Osteoblast (primary cell): Measurements from ENCODE around the gene ZNF224. TPM values are rescaled to one million over a fixed set of nuclear protein-coding genes. Genes with fewer than 3 reads are reported as not detected.

Source experiments
- DNase-seq: peaks from one replicate; pipeline ENCODE4 v3.0.0; 2011; ENCODE audit warnings: low spot score, mixed read lengths; ENCODE audit not compliant: insufficient read length; ENCODE audit errors: missing footprints
- H2AFZ ChIP-seq: 2 replicates; pipeline ENCODE4 v1.6.0; 2011; ENCODE audit warnings: mild to moderate bottlenecking, low read length
- H3K27ac ChIP-seq: 2 replicates; pipeline ENCODE4 v1.5.1; 2011; ENCODE audit warnings: mild to moderate bottlenecking, low read depth, low read length, moderate library complexity
- H3K27me3 ChIP-seq: 2 replicates; pipeline ENCODE4 v1.6.0; 2012; ENCODE audit warnings: mild to moderate bottlenecking, control low read depth, inconsistent platforms, low read length, moderate library complexity; ENCODE audit not compliant: insufficient read depth
- H3K36me3 ChIP-seq: 2 replicates; pipeline ENCODE4 v1.5.1; 2011; ENCODE audit warnings: mild to moderate bottlenecking, low read length, control low read depth, moderate library complexity; ENCODE audit not compliant: insufficient read depth
- H3K4me1 ChIP-seq: 2 replicates; pipeline ENCODE4 v1.5.1; 2011; ENCODE audit warnings: mild to moderate bottlenecking, low read length, control low read depth, moderate library complexity; ENCODE audit not compliant: insufficient read depth
- H3K4me2 ChIP-seq: 2 replicates; pipeline ENCODE4 v1.6.0; 2011; ENCODE audit warnings: mild to moderate bottlenecking, low read length; ENCODE audit not compliant: insufficient read depth
- H3K4me3 ChIP-seq: fragments of 200-600 bp; sonication (generic); 3 replicates; pipeline ENCODE4 v1.5.1; 2012; ENCODE audit warnings: mild to moderate bottlenecking, low read length, inconsistent platforms; ENCODE audit not compliant: insufficient read depth
- H3K79me2 ChIP-seq: 2 replicates; pipeline ENCODE4 v1.6.0; 2012; ENCODE audit warnings: mild to moderate bottlenecking, low read length, control low read depth, inconsistent platforms; ENCODE audit not compliant: insufficient read depth
- H3K9me3 ChIP-seq: 2 replicates; pipeline ENCODE4 v1.5.1; 2011; ENCODE audit warnings: low read depth, low read length, control low read depth
- H4K20me1 ChIP-seq: 2 replicates; pipeline ENCODE4 v1.6.0; 2012; ENCODE audit warnings: mild to moderate bottlenecking, low read length, control low read depth; ENCODE audit not compliant: insufficient read depth
- total RNA-seq: library from RNA; depleted of rRNA; stranded (reverse); fragments of >200 nt; gene quantifications from 2 replicates; pipeline ENCODE4 v1.2.3, GENCODE V29; 2012
- TF ChIP-seq, protein P1 (sequence below): IDR thresholded peaks from 2 replicates; pipeline ENCODE4 v1.5.1; 2011; ENCODE audit warnings: mild to moderate bottlenecking, low read depth, low read length, moderate library complexity; ENCODE audit errors: extremely low read depth

The ZNF224 gene
- total RNA-seq, 1 donor = 32.6 TPM

GRCh38 chr19:44131955-44132354, 37.8 kb downstream of the ZNF224 start:
- H3K79me2 ChIP-seq = no peaks in the 10 kb centered on the region
- peaks cover 35% of the 10 kb centered on the region for H3K36me3 ChIP-seq
- no peak for DNase-seq
- TF ChIP-seq, protein P1, sequence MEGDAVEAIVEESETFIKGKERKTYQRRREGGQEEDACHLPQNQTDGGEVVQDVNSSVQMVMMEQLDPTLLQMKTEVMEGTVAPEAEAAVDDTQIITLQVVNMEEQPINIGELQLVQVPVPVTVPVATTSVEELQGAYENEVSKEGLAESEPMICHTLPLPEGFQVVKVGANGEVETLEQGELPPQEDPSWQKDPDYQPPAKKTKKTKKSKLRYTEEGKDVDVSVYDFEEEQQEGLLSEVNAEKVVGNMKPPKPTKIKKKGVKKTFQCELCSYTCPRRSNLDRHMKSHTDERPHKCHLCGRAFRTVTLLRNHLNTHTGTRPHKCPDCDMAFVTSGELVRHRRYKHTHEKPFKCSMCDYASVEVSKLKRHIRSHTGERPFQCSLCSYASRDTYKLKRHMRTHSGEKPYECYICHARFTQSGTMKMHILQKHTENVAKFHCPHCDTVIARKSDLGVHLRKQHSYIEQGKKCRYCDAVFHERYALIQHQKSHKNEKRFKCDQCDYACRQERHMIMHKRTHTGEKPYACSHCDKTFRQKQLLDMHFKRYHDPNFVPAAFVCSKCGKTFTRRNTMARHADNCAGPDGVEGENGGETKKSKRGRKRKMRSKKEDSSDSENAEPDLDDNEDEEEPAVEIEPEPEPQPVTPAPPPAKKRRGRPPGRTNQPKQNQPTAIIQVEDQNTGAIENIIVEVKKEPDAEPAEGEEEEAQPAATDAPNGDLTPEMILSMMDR = no peak
- H3K4me2 ChIP-seq = no peak overlapping the region
- H3K4me1 ChIP-seq = no peaks in the 10 kb centered on the region
- no peak overlapping the region for H3K27ac ChIP-seq
- H3K4me3 ChIP-seq = no peak overlapping the region
- peaks cover 14% of the 10 kb centered on the region for H3K9me3 ChIP-seq
- no peaks in the 10 kb centered on the region for H3K27me3 ChIP-seq
- no peaks in the 10 kb centered on the region for H4K20me1 ChIP-seq
- H2AFZ ChIP-seq = no peak overlapping the region

- DNase-seq = peak; percentile 90
- peaks cover 18% of the 10 kb centered on the region for H3K36me3 ChIP-seq
- peak within 1 kb of the TSS; percentile 92 for H3K4me3 ChIP-seq
Observed at GRCh38 chr19:44141191-44142058, 47.3 kb downstream of the ZNF224 start, which contains the start of gene ZNF234. ZNF234 (plus strand) TSS chr19:44141554; CDS start chr19:44144633, 3,079 bp downstream.

GRCh38 chr19:44142059-44142433, 47.9 kb downstream of the ZNF224 start:
- peak overlapping the region; percentile 73 for H3K27ac ChIP-seq

More at GRCh38 chr19:44141191-44142058, 47.3 kb downstream of the ZNF224 start, which contains the start of gene ZNF234:
- Histone ChIP-seq H3K4me2 (peak within 1 kb of the TSS; percentile 97), H3K9me3 (no peaks in the 10 kb centered on the region), H4K20me1 (no peaks in the 10 kb centered on the region), H2AFZ (peak within 1 kb of the TSS; percentile 100), H3K27me3 (no peaks in the 10 kb centered on the region), H3K4me1 (peaks cover 9% of the 10 kb centered on the region), H3K27ac (peak within 1 kb of the TSS; percentile 73), H3K79me2 (peaks cover 12% of the 10 kb centered on the region)
- TF ChIP-seq, protein P1 = no peak

More at GRCh38 chr19:44142059-44142433, 47.9 kb downstream of the ZNF224 start:
- Histone ChIP-seq H3K4me1 (peaks cover 9% of the 10 kb centered on the region), H3K79me2 (peaks cover 12% of the 10 kb centered on the region), H2AFZ (peak overlapping the region; percentile 100), H4K20me1 (no peaks in the 10 kb centered on the region), H3K4me2 (peak overlapping the region; percentile 97), H3K36me3 (peaks cover 18% of the 10 kb centered on the region), H3K4me3 (peak overlapping the region; percentile 92), H3K9me3 (no peaks in the 10 kb centered on the region), H3K27me3 (no peaks in the 10 kb centered on the region)
- TF ChIP-seq, protein P1 = no peak
- DNase-seq = peak; percentile 74
